A549 (cell line): ENCODE measurements around the gene ARHGAP18. TPM values are rescaled to one million over a fixed set of nuclear protein-coding genes. Genes with fewer than 3 reads are reported as not detected.

Experiments used
- ATAC-seq, 2 experiments: fragments of 200-7000 bp in 1 of 2; fragments of >200 bp in 1 of 2; cut with Nextera tagmentation in 1 of 2; cut with Tn5 transposase in 1 of 2; 3 replicates each; pipeline versions ENCODE4 v1.8.0 to v1.9.1; 2018 to 2020; ENCODE audit warnings: mild to moderate bottlenecking in 1 of 2, moderate library complexity in 1 of 2
- CTCF ChIA-PET: fragments of 300-600 bp; sonication (Branson Sonifier 250); formaldehyde crosslinking; extraction: SDS; loops from one replicate; lab custom pipeline; 2021; ENCODE audit warnings: antibody characterized with exemption, inconsistent platforms; lab: Yijun Ruan, JAX
- POLR2A ChIA-PET: fragments of 350-600 bp; formaldehyde crosslinking; extraction: SDS; loops from one replicate; lab custom pipeline; 2021; ENCODE audit warnings: antibody characterized with exemption, inconsistent platforms; lab: Yijun Ruan, JAX
- DNase-seq, 2 experiments: peaks; one replicate each; pipeline versions ENCODE4 v3.0.0 to v3.0.0-alpha.2; 2011 to 2016; ENCODE audit warnings: low read depth in 1 of 2, low spot score in 1 of 2
- FAIRE-seq: peaks from 2 replicates; lab custom pipeline; 2011; peaks lifted over from hg19 to GRCh38; lab: Jason Lieb, UNC
- H3K27ac ChIP-seq, 2 experiments: fragments of >200 bp; sonication (Bioruptor Twin); formaldehyde crosslinking; 3 replicates each; pipeline ENCODE4 v1.5.1; 2016 to 2017
- H3K4me1 ChIP-seq: fragments of >200 bp; sonication (Bioruptor Twin); formaldehyde crosslinking; 3 replicates; pipeline ENCODE4 v1.6.1; 2016
- H3K4me2 ChIP-seq: fragments of >200 bp; sonication (Bioruptor Twin); formaldehyde crosslinking; 3 replicates; pipeline ENCODE4 v1.6.1; 2016
- H3K4me3 ChIP-seq: fragments of >200 bp; sonication (Bioruptor Twin); formaldehyde crosslinking; 3 replicates; pipeline ENCODE4 v1.5.1; 2016
- H3K9me3 ChIP-seq: fragments of >200 bp; sonication (Bioruptor Twin); formaldehyde crosslinking; 3 replicates; pipeline ENCODE4 v1.6.1; 2016
- CBX2 ChIP-seq: fragments of 200-600 bp; sonication (generic); IDR thresholded peaks from 2 replicates; pipeline ENCODE4 v1.6.1; 2016; ENCODE audit warnings: low read depth, mild to moderate bottlenecking, borderline replicate concordance
- CEBPB ChIP-seq, 2 experiments: fragments of >200 bp in 1 of 2; sonication (Bioruptor Twin) in 1 of 2; formaldehyde crosslinking in 1 of 2; IDR thresholded peaks; 2 replicates each; pipeline ENCODE4 v1.6.1; 2012 to 2016
- CHD2 ChIP-seq: fragments of 150-350 bp; IDR thresholded peaks from 2 replicates; pipeline ENCODE4 v1.6.1; 2014; ENCODE audit warnings: low read length; ENCODE audit not compliant: partially characterized antibody
- ESRRA ChIP-seq: fragments of 150-350 bp; IDR thresholded peaks from 2 replicates; pipeline ENCODE4 v1.6.1; 2014; ENCODE audit warnings: mild to moderate bottlenecking, low read length, borderline replicate concordance
- HDAC2 ChIP-seq: fragments of 200-600 bp; sonication (generic); IDR thresholded peaks from 2 replicates; pipeline ENCODE4 v1.6.1; 2016
- KDM5A ChIP-seq: fragments of 200-600 bp; sonication (generic); IDR thresholded peaks from 2 replicates; pipeline ENCODE4 v1.6.1; 2016; ENCODE audit warnings: antibody characterized with exemption, mild to moderate bottlenecking
- NR3C1 ChIP-seq: fragments of >200 bp; sonication (Bioruptor Twin); formaldehyde crosslinking; IDR thresholded peaks from 3 replicates; pipeline ENCODE4 v1.6.1; 2017
- RCOR1 ChIP-seq: fragments of 150-350 bp; IDR thresholded peaks from 2 replicates; pipeline ENCODE4 v1.6.1; 2014; ENCODE audit warnings: antibody characterized with exemption, low read length, low read depth
- RFX5 ChIP-seq: fragments of 450-650 bp; IDR thresholded peaks from 2 replicates; pipeline ENCODE4 v1.7.1; 2014; ENCODE audit warnings: antibody characterized with exemption, mild to moderate bottlenecking, moderate library complexity
- SREBF2 ChIP-seq: fragments of 450-650 bp; IDR thresholded peaks from 2 replicates; pipeline ENCODE4 v1.6.1; 2014; ENCODE audit warnings: mild to moderate bottlenecking, moderate library complexity
- TP53 ChIP-seq: fragments of 250-450 bp; sonication (Bioruptor Pico); IDR thresholded peaks from 2 replicates; pipeline ENCODE4 v1.5.0; 2021; ENCODE audit warnings: mild to moderate bottlenecking, moderate library complexity
- ZC3H11A ChIP-seq: fragments of 450-650 bp; IDR thresholded peaks from 2 replicates; pipeline ENCODE4 v1.6.1; 2014; ENCODE audit warnings: antibody characterized with exemption, mild to moderate bottlenecking
- ZSCAN20 ChIP-seq: fragments of 250-450 bp; sonication (Bioruptor Pico); IDR thresholded peaks from 2 replicates; pipeline ENCODE4 v1.8.0; 2022; ENCODE audit warnings: mild to moderate bottlenecking, moderate library complexity
- polyA plus RNA-seq, 4 experiments: library from polyadenylated mRNA; depleted of rRNA in 3 of 4; stranded (reverse); fragments of >200 nt; fragmentation: RNase III in 1 of 4; extraction: RNeasy Plus Mini Kit Qiagen cat#74134 plus additional on column Dnase treatment in 1 of 4; gene quantifications; 2 replicates in 3 of 4; 3 replicates in 1 of 4; pipeline ENCODE4 v1.2.3, GENCODE V29; 2011 to 2017
- TF ChIP-seq, protein P1 (sequence below): fragments of 200-600 bp; sonication (generic); IDR thresholded peaks from 2 replicates; pipeline ENCODE4 v1.6.1; 2016; ENCODE audit warnings: antibody characterized with exemption, mild to moderate bottlenecking, moderate library complexity
- TF ChIP-seq, protein P2 (sequence below): fragments of 250-450 bp; sonication (Bioruptor Pico); IDR thresholded peaks from 2 replicates; pipeline ENCODE4 v1.5.0; 2021; ENCODE audit warnings: mild to moderate bottlenecking, moderate library complexity, borderline replicate concordance
- TF ChIP-seq, protein P3 (sequence below): fragments of >200 bp; sonication (Bioruptor Twin); formaldehyde crosslinking; IDR thresholded peaks from 3 replicates; pipeline ENCODE4 v1.5.1; 2016
- TF ChIP-seq, protein P4 (sequence below): IDR thresholded peaks from 2 replicates; pipeline ENCODE4 v1.6.1; 2012

Gene ARHGAP18
- polyA plus RNA-seq, 2 of the 4 experiments (the other 2 are of a cell fraction), result 11.2 to 16.7 TPM

DNA sequence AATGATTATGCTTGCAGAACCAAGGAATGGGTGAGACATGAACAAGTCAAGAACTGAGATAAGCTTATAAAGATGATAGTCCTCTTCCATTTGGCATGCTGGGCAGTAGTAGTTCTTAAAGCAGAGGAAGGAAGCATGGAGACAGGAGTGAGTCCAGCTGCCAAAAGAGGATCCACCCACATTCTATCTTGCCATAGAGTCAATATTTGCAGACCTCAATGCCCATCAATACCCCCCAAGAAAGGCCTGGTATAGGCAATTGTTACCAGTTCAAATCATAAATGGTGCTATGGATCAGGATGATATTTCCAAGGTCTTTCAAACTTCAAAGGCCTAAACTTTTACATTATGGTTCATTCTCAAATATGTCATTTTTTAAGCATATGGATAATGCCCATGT lies 4.8 kb downstream of the ARHGAP18 start:
- no peak overlapping the region for H3K27ac ChIP-seq
- ChIA-PET POLR2A (no interaction called here), CTCF (no interaction called here)
- TF ChIP-seq CHD2 (no peak), RFX5 (no peak), NR3C1 (no peak), HDAC2 (no peak), ZSCAN20 (CRISPR knock-in tag) (no peak), ESRRA (no peak), ZC3H11A (no peak), TP53 (CRISPR knock-in tag) (no peak), CBX2 (no peak)
- TF ChIP-seq, protein P1, sequence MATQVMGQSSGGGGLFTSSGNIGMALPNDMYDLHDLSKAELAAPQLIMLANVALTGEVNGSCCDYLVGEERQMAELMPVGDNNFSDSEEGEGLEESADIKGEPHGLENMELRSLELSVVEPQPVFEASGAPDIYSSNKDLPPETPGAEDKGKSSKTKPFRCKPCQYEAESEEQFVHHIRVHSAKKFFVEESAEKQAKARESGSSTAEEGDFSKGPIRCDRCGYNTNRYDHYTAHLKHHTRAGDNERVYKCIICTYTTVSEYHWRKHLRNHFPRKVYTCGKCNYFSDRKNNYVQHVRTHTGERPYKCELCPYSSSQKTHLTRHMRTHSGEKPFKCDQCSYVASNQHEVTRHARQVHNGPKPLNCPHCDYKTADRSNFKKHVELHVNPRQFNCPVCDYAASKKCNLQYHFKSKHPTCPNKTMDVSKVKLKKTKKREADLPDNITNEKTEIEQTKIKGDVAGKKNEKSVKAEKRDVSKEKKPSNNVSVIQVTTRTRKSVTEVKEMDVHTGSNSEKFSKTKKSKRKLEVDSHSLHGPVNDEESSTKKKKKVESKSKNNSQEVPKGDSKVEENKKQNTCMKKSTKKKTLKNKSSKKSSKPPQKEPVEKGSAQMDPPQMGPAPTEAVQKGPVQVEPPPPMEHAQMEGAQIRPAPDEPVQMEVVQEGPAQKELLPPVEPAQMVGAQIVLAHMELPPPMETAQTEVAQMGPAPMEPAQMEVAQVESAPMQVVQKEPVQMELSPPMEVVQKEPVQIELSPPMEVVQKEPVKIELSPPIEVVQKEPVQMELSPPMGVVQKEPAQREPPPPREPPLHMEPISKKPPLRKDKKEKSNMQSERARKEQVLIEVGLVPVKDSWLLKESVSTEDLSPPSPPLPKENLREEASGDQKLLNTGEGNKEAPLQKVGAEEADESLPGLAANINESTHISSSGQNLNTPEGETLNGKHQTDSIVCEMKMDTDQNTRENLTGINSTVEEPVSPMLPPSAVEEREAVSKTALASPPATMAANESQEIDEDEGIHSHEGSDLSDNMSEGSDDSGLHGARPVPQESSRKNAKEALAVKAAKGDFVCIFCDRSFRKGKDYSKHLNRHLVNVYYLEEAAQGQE, result no peak
- TF ChIP-seq, protein P2, sequence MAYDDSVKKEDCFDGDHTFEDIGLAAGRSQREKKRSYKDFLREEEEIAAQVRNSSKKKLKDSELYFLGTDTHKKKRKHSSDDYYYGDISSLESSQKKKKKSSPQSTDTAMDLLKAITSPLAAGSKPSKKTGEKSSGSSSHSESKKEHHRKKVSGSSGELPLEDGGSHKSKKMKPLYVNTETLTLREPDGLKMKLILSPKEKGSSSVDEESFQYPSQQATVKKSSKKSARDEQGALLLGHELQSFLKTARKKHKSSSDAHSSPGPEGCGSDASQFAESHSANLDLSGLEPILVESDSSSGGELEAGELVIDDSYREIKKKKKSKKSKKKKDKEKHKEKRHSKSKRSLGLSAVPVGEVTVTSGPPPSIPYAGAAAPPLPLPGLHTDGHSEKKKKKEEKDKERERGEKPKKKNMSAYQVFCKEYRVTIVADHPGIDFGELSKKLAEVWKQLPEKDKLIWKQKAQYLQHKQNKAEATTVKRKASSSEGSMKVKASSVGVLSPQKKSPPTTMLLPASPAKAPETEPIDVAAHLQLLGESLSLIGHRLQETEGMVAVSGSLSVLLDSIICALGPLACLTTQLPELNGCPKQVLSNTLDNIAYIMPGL (CRISPR knock-in tag), result no peak
- TF ChIP-seq, protein P3, sequence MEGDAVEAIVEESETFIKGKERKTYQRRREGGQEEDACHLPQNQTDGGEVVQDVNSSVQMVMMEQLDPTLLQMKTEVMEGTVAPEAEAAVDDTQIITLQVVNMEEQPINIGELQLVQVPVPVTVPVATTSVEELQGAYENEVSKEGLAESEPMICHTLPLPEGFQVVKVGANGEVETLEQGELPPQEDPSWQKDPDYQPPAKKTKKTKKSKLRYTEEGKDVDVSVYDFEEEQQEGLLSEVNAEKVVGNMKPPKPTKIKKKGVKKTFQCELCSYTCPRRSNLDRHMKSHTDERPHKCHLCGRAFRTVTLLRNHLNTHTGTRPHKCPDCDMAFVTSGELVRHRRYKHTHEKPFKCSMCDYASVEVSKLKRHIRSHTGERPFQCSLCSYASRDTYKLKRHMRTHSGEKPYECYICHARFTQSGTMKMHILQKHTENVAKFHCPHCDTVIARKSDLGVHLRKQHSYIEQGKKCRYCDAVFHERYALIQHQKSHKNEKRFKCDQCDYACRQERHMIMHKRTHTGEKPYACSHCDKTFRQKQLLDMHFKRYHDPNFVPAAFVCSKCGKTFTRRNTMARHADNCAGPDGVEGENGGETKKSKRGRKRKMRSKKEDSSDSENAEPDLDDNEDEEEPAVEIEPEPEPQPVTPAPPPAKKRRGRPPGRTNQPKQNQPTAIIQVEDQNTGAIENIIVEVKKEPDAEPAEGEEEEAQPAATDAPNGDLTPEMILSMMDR, result no peak
- TF ChIP-seq, protein P4, sequence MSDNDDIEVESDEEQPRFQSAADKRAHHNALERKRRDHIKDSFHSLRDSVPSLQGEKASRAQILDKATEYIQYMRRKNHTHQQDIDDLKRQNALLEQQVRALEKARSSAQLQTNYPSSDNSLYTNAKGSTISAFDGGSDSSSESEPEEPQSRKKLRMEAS, result no peak
- no peaks in the 10 kb centered on the region for H3K9me3 ChIP-seq
- no peak overlapping the region for H3K4me2 ChIP-seq
- no peak for FAIRE-seq
- no peak overlapping the region for H3K4me3 ChIP-seq
- peaks cover 7% of the 10 kb centered on the region; the same call in 1 of the 3 replicates for H3K4me1 ChIP-seq
- ATAC-seq, result no peak
- no peak for DNase-seq

DNA sequence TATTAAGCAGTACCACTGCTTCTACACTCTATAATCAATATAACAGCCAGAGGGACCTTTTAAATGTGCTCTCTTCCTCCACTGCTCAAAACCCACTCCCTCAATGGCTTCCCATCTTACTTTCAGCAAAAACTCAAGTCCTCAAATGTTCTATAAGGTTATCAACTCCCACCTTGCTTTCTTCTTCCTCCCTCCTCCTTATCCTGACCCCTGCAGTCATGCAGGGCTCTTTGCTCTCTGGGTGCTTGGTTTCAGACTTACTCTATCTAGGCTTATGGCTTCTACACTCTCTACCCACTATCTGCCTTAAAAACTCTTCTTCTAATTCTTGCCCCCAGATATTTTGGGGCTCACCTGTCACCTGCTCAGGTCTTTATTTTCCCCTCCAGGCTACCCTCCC lies 5.3 kb downstream of the ARHGAP18 start:
- ATAC-seq, result no peak
- TF ChIP-seq RCOR1, result no peak
- TF ChIP-seq ZC3H11A, result no peak
- no peak for TF ChIP-seq CEBPB (IDR thresholded peaks at IDR 0.05)
- TF ChIP-seq, protein P2 (CRISPR knock-in tag), result no peak
- TF ChIP-seq SREBF2, result no peak
- no peak for TF ChIP-seq KDM5A
- no peak for TF ChIP-seq ZSCAN20 (CRISPR knock-in tag)
- TF ChIP-seq, all 56 proteins: peak for 0
- DNase-seq, result no peak
- Histone ChIP-seq H3K9me3 (no peaks in the 10 kb centered on the region), H3K4me1 (peaks cover 7% of the 10 kb centered on the region; the same call in 1 of the 3 replicates), H3K4me2 (no peak overlapping the region), H3K27ac (no peak overlapping the region), H3K4me3 (no peak overlapping the region)
- CTCF ChIA-PET, result interaction anchor here (0.9 kb wide), 1 partner anchor 31 kb away, joined by 3 read pairs; no protein-coding TSS in a partner anchor
- FAIRE-seq, result no peak
- POLR2A ChIA-PET, result no interaction called here
